Activated T-helper 9 cell treated with anti-CD3 and anti-CD28 coated beads, Interleukin-2, amount 50 U/mL, for 16 hours (primary cell): ENCODE measurements around the gene INS.
"Not testable (repeated sequence)": the region's sequence is repeated elsewhere in the genome, so short reads cannot be mapped to it uniquely, and the experiment has no call there.

Source experiments
- DNase-seq: peaks from one replicate; pipeline ENCODE4 v3.0.0-alpha.2; 2020; ENCODE audit warnings: low read depth

The INS gene

GRCh38 chr11:2180789-2181370, 19.9 kb upstream of the INS start:
- DNase-seq = no peak

DNA sequence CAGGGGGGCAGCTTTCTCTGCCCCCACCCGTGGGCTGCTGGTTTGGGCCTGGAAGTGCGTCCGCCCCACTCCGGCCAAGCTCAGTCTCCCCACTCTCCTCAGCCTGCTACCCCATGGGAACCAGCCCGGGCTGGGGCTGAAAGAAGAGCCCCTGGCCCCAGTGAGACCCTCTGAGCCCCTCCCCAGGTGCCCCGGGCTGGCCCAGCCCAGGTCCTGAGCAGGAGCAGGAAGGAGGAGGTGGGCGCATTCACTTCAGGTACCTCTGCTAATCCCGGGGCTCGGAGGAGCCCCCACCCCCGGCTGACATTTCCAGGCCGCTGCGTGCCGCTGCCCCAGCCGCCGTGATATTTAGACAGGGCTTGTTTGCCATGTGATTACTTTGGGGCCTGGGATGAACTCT, 19.3 kb upstream of the INS start:
- no peak for DNase-seq

DNA sequence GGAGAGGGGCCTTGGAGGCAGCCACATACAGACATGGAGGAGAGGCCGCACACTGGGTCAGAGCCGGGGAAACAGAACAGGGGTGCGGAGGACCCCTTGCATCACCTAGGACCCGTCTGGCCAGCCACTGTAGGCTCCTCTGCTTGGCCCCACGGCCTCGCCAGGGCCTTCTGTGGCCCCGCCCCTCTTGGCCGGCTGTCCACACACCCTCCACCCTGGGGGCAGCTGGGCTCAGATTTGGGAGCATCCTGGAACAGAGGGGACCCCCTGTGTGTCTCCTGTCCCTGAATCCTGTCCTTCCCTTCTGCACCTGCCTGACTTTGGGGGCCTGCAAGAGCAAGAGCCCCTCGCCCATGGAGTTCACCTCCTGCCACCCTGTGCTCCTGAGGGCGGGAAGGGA, 18.5 kb upstream of the INS start:
- no peak for DNase-seq

DNA sequence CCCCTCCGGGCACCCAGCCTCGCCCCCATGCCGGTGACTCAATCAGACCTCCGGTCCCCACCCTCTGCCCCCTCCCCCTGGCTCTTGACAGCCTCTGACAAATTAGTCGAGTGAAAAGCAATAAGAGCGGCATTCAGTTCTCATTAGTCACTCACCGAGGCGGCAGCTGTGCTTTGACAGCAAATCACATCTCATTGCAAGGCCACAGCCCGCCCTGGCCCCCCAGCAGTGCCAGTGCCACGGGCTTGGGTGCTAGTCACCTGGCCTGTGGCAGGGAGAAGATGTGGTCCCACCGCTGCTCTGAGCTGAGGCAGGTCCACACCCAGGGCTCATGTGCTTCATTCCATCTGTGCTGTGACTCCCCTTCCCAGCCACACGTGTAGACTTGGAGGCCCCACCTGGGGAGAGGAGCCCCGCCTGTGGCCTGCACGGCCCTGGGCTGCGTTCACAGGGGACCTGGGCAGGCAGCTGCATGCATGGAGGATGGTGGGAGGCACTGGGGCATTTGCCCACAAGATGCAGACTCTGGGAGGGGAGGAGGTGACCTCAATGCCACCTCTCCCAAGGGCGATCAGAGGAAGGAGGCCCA, 18.0 kb upstream of the INS start:
- DNase-seq = no peak

DNA sequence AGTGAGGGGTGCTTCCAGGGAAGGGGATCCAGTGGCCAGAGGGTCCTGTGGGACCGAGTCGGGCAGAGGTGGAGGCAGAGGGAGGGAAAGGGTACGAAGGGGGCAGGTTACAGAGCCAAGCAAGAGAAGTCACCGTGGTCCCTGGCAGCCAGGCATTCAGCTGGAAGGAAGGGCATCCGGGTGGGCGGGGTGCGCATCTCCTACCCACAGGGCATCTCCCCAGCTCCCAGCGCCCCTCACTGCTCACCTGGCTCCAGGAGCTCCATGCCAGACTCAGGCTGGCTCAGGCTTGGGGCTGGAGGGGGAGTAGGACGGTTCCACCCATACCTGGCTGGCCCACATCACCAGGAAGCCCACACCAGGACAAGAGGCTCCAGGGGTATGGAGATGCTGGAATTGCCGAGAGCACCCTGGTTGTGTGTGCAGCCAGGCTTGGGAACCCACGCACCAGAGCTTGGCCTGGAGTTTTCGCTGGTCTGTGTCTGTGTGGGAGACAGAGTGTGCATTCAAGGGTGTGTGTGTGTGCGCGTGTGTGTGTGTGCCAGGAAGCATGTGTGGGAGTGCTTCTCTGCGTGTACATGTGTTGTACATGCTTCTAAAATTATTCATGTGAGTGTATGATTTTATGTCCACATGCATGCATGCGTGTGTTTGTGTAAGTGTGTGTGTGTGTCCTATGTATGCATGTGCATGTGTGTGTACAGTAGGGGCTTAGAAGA, 17.2 kb upstream of the INS start:
- not testable (repeated sequence) for DNase-seq

GRCh38 chr11:2177076-2177475, 16.1 kb upstream of the INS start:
- DNase-seq = no peak

- no peak for DNase-seq
Measured at GRCh38 chr11:2176389-2176900, 15.4 kb upstream of the INS start.

DNA sequence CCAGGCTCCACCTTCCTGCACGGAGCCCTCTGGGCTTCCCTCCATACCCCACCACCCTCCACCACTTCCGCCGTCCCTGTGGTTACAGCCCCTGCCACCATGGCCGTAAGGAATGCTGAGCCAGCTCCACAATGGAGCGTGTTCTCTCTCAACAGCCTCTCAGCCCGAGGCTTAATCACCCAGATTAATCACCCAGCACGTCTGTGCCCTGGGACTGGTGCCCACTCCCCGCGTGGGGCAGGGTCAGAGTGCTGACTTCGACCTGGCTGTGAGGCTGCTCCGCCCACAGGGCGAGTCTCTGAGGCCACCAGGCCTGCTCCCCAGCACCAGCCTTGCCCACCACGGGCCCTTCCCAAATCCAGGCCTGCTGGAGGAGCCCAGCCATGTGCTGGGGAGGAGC, 14.7 kb upstream of the INS start:
- DNase-seq = no peak

GRCh38 chr11:2174361-2174760, 13.4 kb upstream of the INS start:
- DNase-seq = no peak

GRCh38 chr11:2173761-2174160, 12.8 kb upstream of the INS start:
- no peak for DNase-seq

GRCh38 chr11:2173150-2173693, 12.2 kb upstream of the INS start:
- no peak for DNase-seq

DNA sequence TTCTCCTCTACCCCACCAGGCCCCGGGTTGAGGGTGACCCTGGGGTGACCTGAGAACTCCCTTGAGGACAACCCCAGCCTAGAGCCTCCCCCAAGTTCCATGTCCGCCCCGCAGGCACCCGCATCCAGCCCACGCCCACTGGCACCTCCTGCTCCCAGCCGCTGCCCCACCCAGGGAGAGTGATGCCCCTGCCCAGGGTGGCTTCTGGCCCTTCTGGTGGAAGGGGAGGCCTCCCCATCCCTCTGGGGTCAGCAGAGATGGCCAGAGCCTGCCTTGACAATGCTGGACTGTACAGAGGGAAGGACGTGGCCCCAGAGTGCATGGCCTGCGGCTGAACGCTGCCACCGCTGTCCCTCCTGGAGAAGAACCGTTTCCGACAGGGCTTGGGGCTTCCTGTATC, 11.7 kb upstream of the INS start:
- no peak for DNase-seq

DNA sequence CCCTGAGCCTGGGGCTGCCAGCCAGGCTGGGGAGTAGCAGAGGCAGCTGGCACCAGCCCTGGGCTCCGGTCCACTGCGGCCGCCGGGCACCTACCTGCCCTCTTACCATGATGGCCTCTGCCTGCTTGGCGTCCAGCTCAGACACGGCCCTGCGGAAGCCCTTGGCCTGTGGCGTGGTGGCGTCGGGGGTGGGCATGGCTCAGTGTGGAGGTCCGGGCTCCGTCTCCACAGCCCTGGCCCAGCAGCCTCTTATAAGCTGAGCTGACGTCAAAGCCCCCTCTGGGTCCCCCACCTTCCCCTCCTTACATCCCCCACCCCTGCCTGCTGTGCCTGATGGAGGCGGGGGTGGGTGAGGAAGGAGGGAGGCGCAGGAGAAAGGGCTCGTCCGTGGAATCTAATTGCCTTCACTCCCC, 10.6 kb upstream of the INS start, which contains the start of gene TH:
TSS of gene TH (minus strand) at position 225 of the 413 bp plus-strand sequence. CDS start at position 196, 29 bp downstream.
- no peak for DNase-seq

DNA sequence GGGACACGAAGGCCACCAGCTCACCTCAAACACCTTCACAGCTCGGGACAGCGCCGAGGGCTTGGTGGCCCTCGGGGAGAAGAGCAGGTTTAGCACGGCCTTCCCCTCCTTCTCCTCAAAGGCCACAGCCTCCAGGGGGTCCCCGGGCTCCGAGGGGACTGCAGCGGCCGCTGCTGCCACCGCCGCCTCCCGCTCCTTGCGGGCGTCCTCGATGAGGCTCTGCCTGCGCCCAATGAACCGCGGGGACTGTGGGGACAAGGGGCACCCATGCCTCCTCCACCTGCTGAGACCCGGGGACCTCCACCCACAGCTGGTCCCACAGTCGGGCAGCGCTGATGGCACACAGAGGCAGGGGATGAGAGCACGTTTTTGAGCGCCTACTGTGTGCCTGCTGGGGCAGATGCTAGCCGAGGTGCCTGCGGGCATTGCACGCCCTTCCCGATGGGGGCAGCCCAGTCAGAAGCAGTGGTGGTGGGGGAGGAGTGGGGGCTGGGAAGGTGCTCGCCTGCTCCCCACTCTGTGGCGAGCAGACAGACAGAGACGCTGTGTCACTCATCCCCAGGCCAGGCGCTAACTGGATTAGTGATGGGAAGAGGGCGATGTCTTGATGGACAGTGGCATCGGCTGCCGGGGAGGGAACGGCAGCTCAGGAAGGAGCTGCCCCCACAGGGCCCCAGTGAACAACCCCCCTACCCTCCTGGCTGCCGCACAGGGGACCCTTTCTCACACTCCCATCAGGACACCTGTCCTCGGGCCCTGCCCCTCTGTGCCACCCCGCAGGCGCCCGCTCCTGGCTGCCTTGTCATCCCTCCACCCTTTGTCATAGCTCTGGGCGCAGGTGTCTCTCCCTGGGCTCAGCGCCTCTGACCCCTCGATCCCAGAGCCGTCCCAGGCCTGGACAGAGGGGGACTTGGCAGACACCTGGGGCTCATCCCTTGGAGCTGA, 8.9 kb upstream of the INS start:
- DNase-seq = no peak

- DNase-seq = no peak
Measured at GRCh38 chr11:2169005-2169378, 8.0 kb upstream of the INS start.

- DNase-seq = no peak
Measured at GRCh38 chr11:2168286-2169004, 7.4 kb upstream of the INS start.

- no peak for DNase-seq
Measured at GRCh38 chr11:2167141-2168045, 6.4 kb upstream of the INS start.

GRCh38 chr11:2166091-2166851, 5.3 kb upstream of the INS start:
- peak; percentile 12 for DNase-seq

GRCh38 chr11:2165571-2165970, 4.6 kb upstream of the INS start:
- no peak for DNase-seq
